ENCODE data around the gene UBE2D2.

UBE2D2 gene

GRCh38 chr5:139667730-139668063 is 106.6 kb downstream of the UBE2D2 start:
- TF ChIP-seq CTCF (IDR thresholded peaks at IDR 0.05; ENCODE audit: extremely low read depth, insufficient read depth, missing control alignments), result no peak
- DNase-seq (ENCODE audit: low spot score), result no peak
- in situ Hi-C loops (cut with MboI; ENCODE audit: low pct_unique_long_range_greater_than_20kb, low sequenced_read_pairs, unreplicated experiment), result no loop called here

- peak; percentile 78 for DNase-seq (ENCODE audit: low spot score)
- TF ChIP-seq CTCF (IDR thresholded peaks at IDR 0.05; ENCODE audit: extremely low read depth, insufficient read depth, missing control alignments), result no peak
- in situ Hi-C loops (cut with MboI; ENCODE audit: low pct_unique_long_range_greater_than_20kb, low sequenced_read_pairs, unreplicated experiment), result no loop called here
Measured at GRCh38 chr5:139668064-139668880, 107.1 kb downstream of the UBE2D2 start.

GRCh38 chr5:139668924-139669661 is 108.0 kb downstream of the UBE2D2 start:
- DNase-seq (ENCODE audit: low spot score), result no peak
- TF ChIP-seq CTCF (IDR thresholded peaks at IDR 0.05; ENCODE audit: extremely low read depth, insufficient read depth, missing control alignments), result no peak
- in situ Hi-C loops (cut with MboI; ENCODE audit: low pct_unique_long_range_greater_than_20kb, low sequenced_read_pairs, unreplicated experiment), result no loop called here

GRCh38 chr5:139669662-139670368 is 108.7 kb downstream of the UBE2D2 start:
- peak; percentile 69 for DNase-seq (ENCODE audit: low spot score)

GRCh38 chr5:139670369-139671095 is 109.4 kb downstream of the UBE2D2 start:
- peak; percentile 59 for TF ChIP-seq CTCF (IDR thresholded peaks at IDR 0.05; ENCODE audit: extremely low read depth, insufficient read depth, missing control alignments)
- in situ Hi-C loops (cut with MboI; ENCODE audit: low pct_unique_long_range_greater_than_20kb, low sequenced_read_pairs, unreplicated experiment), result no loop called here
- peak; percentile 84 for DNase-seq (ENCODE audit: low spot score)

More at GRCh38 chr5:139669662-139670368, 108.7 kb downstream of the UBE2D2 start:
- in situ Hi-C loops (cut with MboI; ENCODE audit: low pct_unique_long_range_greater_than_20kb, low sequenced_read_pairs, unreplicated experiment), result no loop called here
- TF ChIP-seq CTCF (IDR thresholded peaks at IDR 0.05; ENCODE audit: extremely low read depth, insufficient read depth, missing control alignments), result no peak
